ENCODE results near the gene SAE1. TPM values are rescaled to one million over a fixed set of nuclear protein-coding genes. Genes with fewer than 3 reads are reported as not detected.

SAE1 gene
- total RNA-seq, 2 donors from 2014 or later, result 43.7 to 48.7 TPM

DNA sequence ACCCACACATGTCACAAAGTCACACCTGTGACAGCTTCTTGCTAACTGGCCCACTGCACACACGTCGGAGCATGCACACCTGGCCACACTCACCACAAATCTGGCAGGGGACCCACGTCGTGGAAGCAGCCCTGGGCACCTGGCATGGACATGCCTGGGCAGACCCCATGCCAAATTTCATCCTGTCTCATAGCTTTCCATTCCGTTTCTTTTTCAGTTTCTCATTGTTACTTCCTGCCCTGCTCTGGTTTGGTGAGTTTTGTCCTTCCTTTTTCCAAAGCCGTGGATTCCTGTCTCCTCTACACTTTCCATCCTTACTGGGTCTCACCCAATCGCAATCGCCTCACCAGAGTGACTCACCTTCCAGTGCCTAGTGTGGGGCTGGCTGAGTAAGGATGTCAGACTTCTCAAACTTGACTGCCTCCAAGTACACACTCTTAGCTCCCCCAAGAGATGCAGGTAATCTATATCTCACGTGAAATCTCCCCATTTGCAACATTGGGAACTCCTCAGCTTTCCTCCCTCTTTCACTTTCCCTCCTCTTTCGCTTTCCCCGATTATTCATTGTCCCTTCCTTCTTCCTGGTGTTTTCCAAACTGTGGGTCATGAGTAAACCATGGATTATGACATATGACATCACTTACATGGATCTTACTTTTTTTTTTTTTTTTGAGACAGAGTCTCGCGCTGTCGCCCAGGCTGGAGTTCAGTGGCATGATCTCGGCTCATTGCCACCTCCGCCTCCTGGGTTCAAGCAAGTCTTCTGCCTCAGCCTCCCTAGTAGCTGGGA lies 102.0 kb downstream of the SAE1 start:
- Histone ChIP-seq H3K9me3 (no peaks in the 10 kb centered on the region), H3K27ac (peak overlapping the region; percentile 66 to 77), H3K36me3 (no peaks in the 10 kb centered on the region), H3K4me3 (peak overlapping the region in 1 of 2 donors; percentile 84), H3K27me3 (no peaks in the 10 kb centered on the region), H3K4me1 (peaks cover 0 to 35% of the 10 kb centered on the region in 2 donors)
- no peak for DNase-seq (ENCODE audit: low spot score)
- TF ChIP-seq, protein P1, sequence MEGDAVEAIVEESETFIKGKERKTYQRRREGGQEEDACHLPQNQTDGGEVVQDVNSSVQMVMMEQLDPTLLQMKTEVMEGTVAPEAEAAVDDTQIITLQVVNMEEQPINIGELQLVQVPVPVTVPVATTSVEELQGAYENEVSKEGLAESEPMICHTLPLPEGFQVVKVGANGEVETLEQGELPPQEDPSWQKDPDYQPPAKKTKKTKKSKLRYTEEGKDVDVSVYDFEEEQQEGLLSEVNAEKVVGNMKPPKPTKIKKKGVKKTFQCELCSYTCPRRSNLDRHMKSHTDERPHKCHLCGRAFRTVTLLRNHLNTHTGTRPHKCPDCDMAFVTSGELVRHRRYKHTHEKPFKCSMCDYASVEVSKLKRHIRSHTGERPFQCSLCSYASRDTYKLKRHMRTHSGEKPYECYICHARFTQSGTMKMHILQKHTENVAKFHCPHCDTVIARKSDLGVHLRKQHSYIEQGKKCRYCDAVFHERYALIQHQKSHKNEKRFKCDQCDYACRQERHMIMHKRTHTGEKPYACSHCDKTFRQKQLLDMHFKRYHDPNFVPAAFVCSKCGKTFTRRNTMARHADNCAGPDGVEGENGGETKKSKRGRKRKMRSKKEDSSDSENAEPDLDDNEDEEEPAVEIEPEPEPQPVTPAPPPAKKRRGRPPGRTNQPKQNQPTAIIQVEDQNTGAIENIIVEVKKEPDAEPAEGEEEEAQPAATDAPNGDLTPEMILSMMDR (IDR thresholded peaks at IDR 0.05), result no peak

DNA sequence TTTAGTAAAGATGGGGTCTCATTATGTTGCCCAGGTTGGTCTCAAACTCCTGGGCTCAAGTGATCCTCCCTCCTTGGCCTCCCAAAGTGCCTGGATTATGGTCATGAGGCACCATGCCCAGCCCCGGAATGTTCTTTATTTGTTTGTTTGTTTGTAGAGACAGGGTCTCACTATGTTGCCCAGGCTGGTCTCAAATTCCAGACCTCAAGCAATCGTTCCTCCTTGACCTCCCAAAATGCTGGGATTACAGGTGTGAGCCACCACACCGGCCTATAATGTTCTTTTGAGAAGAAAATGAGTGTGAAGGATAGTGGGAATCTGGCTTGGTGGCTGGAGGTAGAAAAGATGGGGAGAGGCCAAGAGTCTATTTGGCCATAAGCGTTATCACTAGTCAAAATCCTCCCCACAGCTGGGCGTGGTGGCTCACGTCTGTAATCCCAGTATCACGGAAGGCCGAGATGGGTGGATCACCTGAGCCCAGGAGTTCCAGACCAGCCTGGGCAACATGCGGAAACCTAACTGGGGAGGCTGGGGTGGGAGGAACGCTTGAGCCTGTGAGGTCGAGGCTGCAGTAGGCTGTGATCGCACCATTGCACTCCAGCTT lies 105.5 kb downstream of the SAE1 start:
- TF ChIP-seq, protein P1 (IDR thresholded peaks at IDR 0.05), result no peak
- H3K4me1 ChIP-seq, result peaks cover 0 to 30% of the 10 kb centered on the region in 2 donors
- no peak for DNase-seq (ENCODE audit: low spot score)
- no peaks in the 10 kb centered on the region for H3K36me3 ChIP-seq
- H3K4me3 ChIP-seq, result no peak overlapping the region
- H3K27me3 ChIP-seq, result no peaks in the 10 kb centered on the region
- H3K9me3 ChIP-seq, result no peaks in the 10 kb centered on the region
- no peak overlapping the region for H3K27ac ChIP-seq

DNA sequence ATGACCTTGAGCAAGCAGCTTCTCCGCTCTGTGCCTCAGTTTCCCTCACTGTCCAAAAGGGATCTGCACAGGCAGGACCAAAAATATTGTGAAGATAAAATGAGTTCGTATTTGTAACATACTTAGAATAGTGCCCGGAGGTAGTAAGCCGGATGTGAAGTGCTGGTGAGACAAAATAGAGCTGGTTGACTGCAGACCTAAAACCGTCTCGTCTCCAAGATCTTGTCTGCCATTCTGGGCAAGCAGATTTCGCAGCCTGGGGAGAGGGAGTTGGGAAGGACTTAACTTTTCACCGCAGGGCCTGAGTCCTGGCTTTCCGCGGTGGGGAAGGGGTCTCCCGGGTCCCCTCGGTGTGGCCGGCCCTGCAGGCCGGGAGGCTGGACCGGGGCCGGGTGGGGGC lies 108.5 kb downstream of the SAE1 start:
- DNase-seq (ENCODE audit: low spot score), result no peak
- no peak overlapping the region for H3K27ac ChIP-seq
- H3K9me3 ChIP-seq, result no peaks in the 10 kb centered on the region
- TF ChIP-seq, protein P1 (IDR thresholded peaks at IDR 0.05), result no peak
- no peaks in the 10 kb centered on the region for H3K27me3 ChIP-seq
- peaks cover 0 to 40% of the 10 kb centered on the region in 2 donors for H3K4me1 ChIP-seq
- H3K36me3 ChIP-seq, result no peaks in the 10 kb centered on the region
- H3K4me3 ChIP-seq, result peak overlapping the region in 1 of 2 donors; percentile 47

DNA sequence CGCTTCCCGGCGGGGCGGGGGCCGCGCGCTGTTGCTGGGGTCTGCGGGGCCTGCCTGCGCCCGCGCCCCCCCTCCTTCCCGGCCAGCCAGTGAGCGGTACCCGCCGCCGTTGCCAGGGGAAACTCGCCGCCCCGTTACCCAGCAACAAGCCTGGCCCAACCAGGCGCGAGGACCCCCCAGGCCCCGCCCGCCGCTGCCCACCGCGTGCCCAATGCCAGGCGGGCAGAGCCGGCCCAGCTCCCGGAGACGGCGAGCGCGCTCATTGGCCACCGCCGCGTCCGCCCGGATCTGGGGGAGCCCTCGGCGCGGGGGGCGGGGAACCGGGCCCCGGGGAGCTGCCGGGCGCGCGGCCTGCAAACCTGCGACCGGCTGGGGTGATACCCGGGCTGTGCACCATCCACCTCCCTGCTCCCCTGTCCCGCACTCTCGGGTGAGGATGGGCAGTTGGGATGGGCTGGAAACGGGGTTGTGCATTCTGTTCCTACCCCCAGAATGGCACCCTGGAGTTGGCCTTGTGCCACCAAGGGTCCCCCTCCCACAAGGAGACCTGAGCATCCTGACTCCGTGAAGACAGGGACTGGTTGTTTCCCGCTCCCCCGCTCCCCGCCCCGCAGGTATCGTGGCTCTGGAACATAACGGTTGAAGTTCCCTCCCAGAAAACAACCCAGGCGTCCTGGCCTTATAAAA lies 109.1 kb downstream of the SAE1 start:
- no peak for DNase-seq (ENCODE audit: low spot score)
- Histone ChIP-seq H3K9me3 (no peaks in the 10 kb centered on the region), H3K4me1 (peaks cover 0 to 45% of the 10 kb centered on the region in 2 donors), H3K36me3 (no peaks in the 10 kb centered on the region), H3K4me3 (peak overlapping the region in 1 of 2 donors; percentile 47), H3K27me3 (no peaks in the 10 kb centered on the region), H3K27ac (no peak overlapping the region)
- TF ChIP-seq, protein P1 (IDR thresholded peaks at IDR 0.05), result no peak

DNA sequence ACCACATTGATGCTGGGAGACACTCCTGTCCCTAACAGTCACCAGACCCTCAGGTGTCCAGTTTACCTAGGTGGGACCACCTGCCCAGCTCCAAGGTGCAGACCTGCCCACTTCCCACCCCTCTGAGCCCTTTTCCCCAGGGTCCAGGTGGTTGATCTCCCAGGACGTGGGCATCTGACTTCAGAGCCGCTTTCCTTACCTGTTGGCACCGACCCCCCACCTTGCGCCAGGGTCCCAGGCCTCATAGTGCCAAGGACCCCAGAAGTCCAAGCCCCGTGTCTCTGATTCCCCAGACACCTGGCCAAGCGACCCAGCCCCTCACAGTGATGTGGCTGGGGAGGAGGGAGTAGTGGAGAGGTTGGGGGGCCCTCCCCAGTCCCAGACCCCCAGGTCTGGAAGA lies 109.9 kb downstream of the SAE1 start:
- H3K4me3 ChIP-seq, result no peak overlapping the region

More for the DNA sequence above, 109.9 kb downstream of the SAE1 start:
- Histone ChIP-seq H3K4me1 (peaks cover 0 to 45% of the 10 kb centered on the region in 2 donors), H3K36me3 (no peaks in the 10 kb centered on the region), H3K27ac (no peak overlapping the region), H3K9me3 (no peaks in the 10 kb centered on the region), H3K27me3 (no peaks in the 10 kb centered on the region)
- DNase-seq (ENCODE audit: low spot score), result no peak
- TF ChIP-seq, protein P1 (IDR thresholded peaks at IDR 0.05), result no peak

Data from right atrium auricular region (tissue), 2 donors.